ENCODE data around the gene FEM1C.
"Not testable (repeated sequence)": the region's sequence is repeated elsewhere in the genome, so short reads cannot be mapped to it uniquely, and the experiment has no call there.

Gene FEM1C

GRCh38 chr5:115496936-115497576 is 47.5 kb downstream of the FEM1C start:
- Histone ChIP-seq H3K27me3 (ENCODE audit: control insufficient read depth, insufficient read depth, low read length) (no peaks in the 10 kb centered on the region), H3K27ac (ENCODE audit: low read depth, low read length) (no peak overlapping the region), H3K36me3 (ENCODE audit: control insufficient read depth, insufficient read depth, low read length) (no peaks in the 10 kb centered on the region), H3K4me3 (ENCODE audit: low read depth, low read length) (no peak overlapping the region), H3K4me1 (ENCODE audit: control insufficient read depth, insufficient read depth, low read length) (peaks cover 32% of the 10 kb centered on the region), H3K9ac (ENCODE audit: low read depth, low read length) (no peak overlapping the region), H3K9me3 (ENCODE audit: control insufficient read depth, insufficient read depth, low read length) (no peaks in the 10 kb centered on the region; the same call in 1 of the 2 replicates)

- Histone ChIP-seq H3K27me3 (ENCODE audit: control insufficient read depth, insufficient read depth, low read length) (no peaks in the 10 kb centered on the region), H3K9ac (ENCODE audit: low read depth, low read length) (no peak overlapping the region), H3K36me3 (ENCODE audit: control insufficient read depth, insufficient read depth, low read length) (no peaks in the 10 kb centered on the region), H3K9me3 (ENCODE audit: control insufficient read depth, insufficient read depth, low read length) (no peaks in the 10 kb centered on the region; the same call in 1 of the 2 replicates), H3K4me3 (ENCODE audit: low read depth, low read length) (no peak overlapping the region), H3K4me1 (ENCODE audit: control insufficient read depth, insufficient read depth, low read length) (peaks cover 12% of the 10 kb centered on the region), H3K27ac (ENCODE audit: low read depth, low read length) (no peak overlapping the region)
Observed at GRCh38 chr5:115494570-115495289, 49.8 kb downstream of the FEM1C start.

- Histone ChIP-seq H3K27ac (ENCODE audit: low read depth, low read length) (no peak overlapping the region), H3K9ac (ENCODE audit: low read depth, low read length) (no peak overlapping the region), H3K9me3 (ENCODE audit: control insufficient read depth, insufficient read depth, low read length) (no peaks in the 10 kb centered on the region), H3K4me3 (ENCODE audit: low read depth, low read length) (no peak overlapping the region), H3K4me1 (ENCODE audit: control insufficient read depth, insufficient read depth, low read length) (peaks cover 13% of the 10 kb centered on the region), H3K27me3 (ENCODE audit: control insufficient read depth, insufficient read depth, low read length) (no peaks in the 10 kb centered on the region), H3K36me3 (ENCODE audit: control insufficient read depth, insufficient read depth, low read length) (no peaks in the 10 kb centered on the region)
Observed at GRCh38 chr5:115490596-115490995, 54.0 kb downstream of the FEM1C start.

DNA sequence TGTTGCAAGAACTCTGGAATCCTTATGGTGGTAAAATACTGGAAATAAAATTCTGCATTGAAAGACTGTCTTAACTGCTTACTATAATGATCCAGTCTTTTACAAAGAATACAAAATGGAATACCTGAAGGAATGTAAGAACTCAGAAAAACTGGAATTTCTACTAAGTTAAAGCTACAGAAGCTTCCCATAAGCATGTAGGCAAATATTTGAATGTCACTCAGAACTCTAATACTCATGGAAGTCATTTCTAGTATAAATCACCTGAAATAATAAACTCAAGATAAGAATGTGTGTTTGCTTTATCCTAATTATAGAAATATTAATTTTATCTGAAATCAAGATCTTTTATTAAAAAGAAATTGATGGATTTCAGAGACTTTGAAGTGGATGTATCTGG is 54.8 kb downstream of the FEM1C start:
- Histone ChIP-seq H3K9ac (ENCODE audit: low read depth, low read length) (no peak overlapping the region), H3K27ac (ENCODE audit: low read depth, low read length) (no peak overlapping the region), H3K27me3 (ENCODE audit: control insufficient read depth, insufficient read depth, low read length) (no peaks in the 10 kb centered on the region), H3K36me3 (ENCODE audit: control insufficient read depth, insufficient read depth, low read length) (no peaks in the 10 kb centered on the region), H3K4me3 (ENCODE audit: low read depth, low read length) (no peak overlapping the region), H3K9me3 (ENCODE audit: control insufficient read depth, insufficient read depth, low read length) (no peaks in the 10 kb centered on the region), H3K4me1 (ENCODE audit: control insufficient read depth, insufficient read depth, low read length) (peaks cover 12% of the 10 kb centered on the region)

DNA sequence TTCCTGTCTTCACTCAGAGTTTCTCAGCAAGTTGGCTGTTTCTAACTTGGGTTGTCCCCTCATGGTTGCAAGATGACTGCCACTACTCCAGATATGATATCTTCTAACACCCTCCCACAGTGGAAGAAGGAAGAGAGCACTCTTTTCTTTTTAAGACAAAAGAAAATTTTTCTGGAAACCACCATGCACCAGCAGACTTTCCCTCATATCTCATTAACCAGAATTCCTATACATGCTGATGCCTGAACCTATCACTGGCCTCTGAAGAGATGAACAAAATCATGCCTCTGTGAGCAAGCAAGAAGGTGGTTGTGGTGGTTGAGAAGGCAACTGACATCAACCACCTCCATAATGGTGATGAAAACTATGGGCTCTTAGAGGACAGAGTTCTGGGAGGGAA is 56.8 kb downstream of the FEM1C start:
- no peak overlapping the region for H3K4me3 ChIP-seq (ENCODE audit: low read depth, low read length)
- no peaks in the 10 kb centered on the region for H3K9me3 ChIP-seq (ENCODE audit: control insufficient read depth, insufficient read depth, low read length)
- no peaks in the 10 kb centered on the region for H3K36me3 ChIP-seq (ENCODE audit: control insufficient read depth, insufficient read depth, low read length)
- 0 out of 2 replicates have a peak, but pooled peaks cover 3% of the 10 kb centered on the region for H3K4me1 ChIP-seq (ENCODE audit: control insufficient read depth, insufficient read depth, low read length)
- H3K27me3 ChIP-seq (ENCODE audit: control insufficient read depth, insufficient read depth, low read length), result no peaks in the 10 kb centered on the region
- no peak overlapping the region for H3K9ac ChIP-seq (ENCODE audit: low read depth, low read length)
- H3K27ac ChIP-seq (ENCODE audit: low read depth, low read length), result no peak overlapping the region

- Histone ChIP-seq H3K9me3 (ENCODE audit: control insufficient read depth, insufficient read depth, low read length) (no peaks in the 10 kb centered on the region), H3K9ac (ENCODE audit: low read depth, low read length) (no peak overlapping the region), H3K4me3 (ENCODE audit: low read depth, low read length) (no peak overlapping the region), H3K36me3 (ENCODE audit: control insufficient read depth, insufficient read depth, low read length) (no peaks in the 10 kb centered on the region), H3K4me1 (ENCODE audit: control insufficient read depth, insufficient read depth, low read length) (0 out of 2 replicates have a peak, but pooled peaks cover 3% of the 10 kb centered on the region), H3K27ac (ENCODE audit: low read depth, low read length) (no peak overlapping the region), H3K27me3 (ENCODE audit: control insufficient read depth, insufficient read depth, low read length) (no peaks in the 10 kb centered on the region)
Observed at GRCh38 chr5:115487168-115487567, 57.4 kb downstream of the FEM1C start.

GRCh38 chr5:115486728-115487127 is 57.8 kb downstream of the FEM1C start:
- H3K9ac ChIP-seq (ENCODE audit: low read depth, low read length), result no peak overlapping the region
- no peaks in the 10 kb centered on the region for H3K9me3 ChIP-seq (ENCODE audit: control insufficient read depth, insufficient read depth, low read length)
- H3K4me1 ChIP-seq (ENCODE audit: control insufficient read depth, insufficient read depth, low read length), result 0 out of 2 replicates have a peak, but pooled peaks cover 3% of the 10 kb centered on the region
- H3K4me3 ChIP-seq (ENCODE audit: low read depth, low read length), result no peak overlapping the region
- H3K27me3 ChIP-seq (ENCODE audit: control insufficient read depth, insufficient read depth, low read length), result no peaks in the 10 kb centered on the region
- H3K27ac ChIP-seq (ENCODE audit: low read depth, low read length), result no peak overlapping the region
- H3K36me3 ChIP-seq (ENCODE audit: control insufficient read depth, insufficient read depth, low read length), result no peaks in the 10 kb centered on the region

DNA sequence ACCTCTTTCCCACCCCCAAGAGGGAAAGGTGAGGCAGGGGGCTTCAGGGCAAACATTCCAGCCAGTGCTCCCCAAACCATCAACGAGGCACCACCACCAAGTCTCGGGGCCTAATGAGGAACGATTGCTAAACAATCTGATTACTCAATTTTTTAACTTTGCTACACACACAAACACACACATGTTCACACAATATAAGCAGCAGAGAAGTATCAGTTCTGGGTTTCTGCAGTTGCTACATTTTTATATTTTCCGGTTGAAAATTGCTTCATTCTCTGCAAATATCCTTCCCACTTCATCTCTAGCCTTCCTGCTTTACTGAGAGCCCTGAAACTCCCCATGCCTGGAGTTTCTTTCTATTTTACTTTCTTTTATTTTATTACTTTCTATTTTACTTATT is 60.2 kb downstream of the FEM1C start:
- Histone ChIP-seq H3K4me1 (ENCODE audit: control insufficient read depth, insufficient read depth, low read length) (0 out of 2 replicates have a peak, but pooled peaks cover 3% of the 10 kb centered on the region), H3K4me3 (ENCODE audit: low read depth, low read length) (no peak overlapping the region), H3K9me3 (ENCODE audit: control insufficient read depth, insufficient read depth, low read length) (no peaks in the 10 kb centered on the region), H3K27me3 (ENCODE audit: control insufficient read depth, insufficient read depth, low read length) (no peaks in the 10 kb centered on the region), H3K9ac (ENCODE audit: low read depth, low read length) (no peak overlapping the region), H3K36me3 (ENCODE audit: control insufficient read depth, insufficient read depth, low read length) (no peaks in the 10 kb centered on the region), H3K27ac (ENCODE audit: low read depth, low read length) (no peak overlapping the region)

DNA sequence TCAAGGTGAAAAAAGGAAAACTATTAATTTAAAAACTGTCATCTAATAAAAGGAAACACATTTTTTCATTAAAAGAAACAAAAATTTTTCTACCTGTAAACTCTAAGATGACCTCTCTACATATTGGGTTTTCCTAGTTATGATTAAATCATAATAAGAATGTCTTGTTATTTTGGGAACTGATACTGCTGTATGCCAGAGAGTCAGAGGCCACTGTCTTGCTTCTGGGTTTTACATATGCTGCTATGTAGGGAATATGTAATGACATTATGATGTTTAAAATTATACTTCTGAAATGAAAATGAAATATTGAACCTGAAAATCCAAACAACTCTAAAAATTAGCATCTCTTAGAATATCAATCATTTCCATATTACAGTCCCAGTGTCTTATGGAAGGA is 63.7 kb downstream of the FEM1C start:
- H3K36me3 ChIP-seq (ENCODE audit: control insufficient read depth, insufficient read depth, low read length), result no peaks in the 10 kb centered on the region
- H3K27me3 ChIP-seq (ENCODE audit: control insufficient read depth, insufficient read depth, low read length), result no peaks in the 10 kb centered on the region
- no peak overlapping the region for H3K27ac ChIP-seq (ENCODE audit: low read depth, low read length)
- H3K9me3 ChIP-seq (ENCODE audit: control insufficient read depth, insufficient read depth, low read length), result no peaks in the 10 kb centered on the region
- no peaks in the 10 kb centered on the region for H3K4me1 ChIP-seq (ENCODE audit: control insufficient read depth, insufficient read depth, low read length)
- no peak overlapping the region for H3K4me3 ChIP-seq (ENCODE audit: low read depth, low read length)
- no peak overlapping the region for H3K9ac ChIP-seq (ENCODE audit: low read depth, low read length)

GRCh38 chr5:115480271-115480670 is 64.3 kb downstream of the FEM1C start:
- Histone ChIP-seq H3K9me3 (ENCODE audit: control insufficient read depth, insufficient read depth, low read length) (no peaks in the 10 kb centered on the region), H3K4me3 (ENCODE audit: low read depth, low read length) (no peak overlapping the region), H3K4me1 (ENCODE audit: control insufficient read depth, insufficient read depth, low read length) (no peaks in the 10 kb centered on the region), H3K9ac (ENCODE audit: low read depth, low read length) (no peak overlapping the region), H3K27ac (ENCODE audit: low read depth, low read length) (no peak overlapping the region), H3K36me3 (ENCODE audit: control insufficient read depth, insufficient read depth, low read length) (no peaks in the 10 kb centered on the region), H3K27me3 (ENCODE audit: control insufficient read depth, insufficient read depth, low read length) (no peaks in the 10 kb centered on the region)

DNA sequence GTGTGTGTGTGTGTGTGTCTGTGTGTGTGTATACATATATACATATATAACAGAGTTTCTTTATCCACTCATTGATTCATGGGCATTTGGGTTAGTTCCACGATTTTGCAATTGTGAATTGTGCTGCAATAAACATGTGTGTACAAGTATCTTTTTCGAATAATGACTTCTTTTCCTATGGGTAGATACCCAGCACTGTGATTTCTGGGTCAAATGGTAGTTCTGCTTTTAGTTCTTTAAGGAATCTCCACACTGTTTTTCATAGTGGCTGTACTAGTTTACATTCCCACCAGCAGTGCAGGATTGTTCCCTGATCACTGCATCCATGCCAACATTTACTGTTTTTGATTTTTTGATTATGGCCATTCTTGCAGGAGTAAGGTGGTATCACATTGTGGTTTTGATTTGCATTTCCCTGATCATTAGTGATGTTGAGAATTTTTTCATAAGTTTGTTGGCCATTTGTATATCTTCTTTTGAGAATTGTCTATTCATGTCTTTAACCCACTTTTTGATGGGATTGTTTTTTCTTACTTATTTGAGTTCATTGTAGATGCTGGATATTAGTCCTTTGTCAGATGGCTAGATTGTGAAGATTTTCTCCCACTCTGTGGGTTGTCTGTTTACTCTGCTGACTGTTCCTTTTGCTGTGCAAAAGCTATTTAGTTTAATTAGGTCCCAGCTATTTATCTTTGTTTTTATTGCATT is 65.3 kb downstream of the FEM1C start:
- H3K4me1 ChIP-seq (ENCODE audit: control insufficient read depth, insufficient read depth, low read length); H3K4me3 ChIP-seq (ENCODE audit: low read depth, low read length); H3K36me3 ChIP-seq (ENCODE audit: control insufficient read depth, insufficient read depth, low read length); H3K27ac ChIP-seq (ENCODE audit: low read depth, low read length); H3K27me3 ChIP-seq (ENCODE audit: control insufficient read depth, insufficient read depth, low read length); H3K9ac ChIP-seq (ENCODE audit: low read depth, low read length); H3K9me3 ChIP-seq (ENCODE audit: control insufficient read depth, insufficient read depth, low read length): not testable (repeated sequence)

Data from HUES48 (cell line).